PC-3 (cell line): ENCODE results near the gene TMEM167B. TPM values are rescaled to one million over a fixed set of nuclear protein-coding genes. Genes with fewer than 3 reads are reported as not detected.

Source experiments
- ATAC-seq: fragments of 200-7000 bp; cut with Tn5 transposase; 2 replicates; pipeline ENCODE4 v1.9.1; 2020; ENCODE audit warnings: mild to moderate bottlenecking, moderate library complexity
- BruUV-seq: library from RNA; stranded (reverse); fragments of 400-500 nt; replicated peaks from 2 replicates; lab custom pipeline; 2021; lab: Mats Ljungman, UMichigan
- CTCF ChIA-PET: fragments of 300-600 bp; sonication (Branson Sonifier 250); formaldehyde crosslinking; loops from one replicate; lab custom pipeline; 2022; ENCODE audit warnings: antibody characterized with exemption; lab: Charles Lee
- POLR2A ChIA-PET: fragments of 300-600 bp; sonication (Branson Sonifier 250); formaldehyde crosslinking; loops from one replicate; lab custom pipeline; 2022; ENCODE audit warnings: antibody characterized with exemption; ENCODE audit not compliant: unreplicated experiment; lab: Charles Lee
- DNase-seq: peaks from one replicate; pipeline ENCODE4 v3.0.0-alpha.2; 2015
- H2AFZ ChIP-seq: fragments of 300-600 bp; sonication (generic); 2 replicates; pipeline ENCODE4 v1.6.0; 2016; ENCODE audit warnings: antibody characterized with exemption, low read length
- H3F3A ChIP-seq: fragments of 300-600 bp; sonication (generic); one replicate; pipeline ENCODE4 v1.6.0; 2017; ENCODE audit warnings: antibody characterized with exemption, low read length, control low read depth, mild to moderate bottlenecking; ENCODE audit not compliant: unreplicated experiment
- H3K27ac ChIP-seq: fragments of 300-600 bp; sonication (generic); 2 replicates; pipeline ENCODE4 v1.5.1; 2016; ENCODE audit warnings: mild to moderate bottlenecking, low read length
- H3K27me3 ChIP-seq: fragments of 300-600 bp; sonication (generic); 2 replicates; pipeline ENCODE4 v1.6.1; 2016; ENCODE audit warnings: low read length, mixed read lengths
- H3K36me3 ChIP-seq: fragments of 300-600 bp; sonication (generic); 2 replicates; pipeline ENCODE4 v1.6.1; 2016; ENCODE audit warnings: low read depth, mixed run types, low read length, mixed read lengths
- H3K4me1 ChIP-seq: fragments of 300-600 bp; sonication (generic); 2 replicates; pipeline ENCODE4 v1.5.1; 2016; ENCODE audit warnings: low read length; ENCODE audit not compliant: insufficient read depth
- H3K4me2 ChIP-seq: fragments of 300-600 bp; sonication (generic); 2 replicates; pipeline ENCODE4 v1.6.0; 2016; ENCODE audit warnings: low read length
- H3K4me3 ChIP-seq: fragments of 300-600 bp; sonication (generic); 2 replicates; pipeline ENCODE4 v1.5.1; 2016; ENCODE audit warnings: mild to moderate bottlenecking, low read length, mixed read lengths
- H3K79me2 ChIP-seq: fragments of 300-600 bp; sonication (generic); 2 replicates; pipeline ENCODE4 v1.6.1; 2017; ENCODE audit warnings: low read length, mixed read lengths
- H3K9ac ChIP-seq: fragments of 300-600 bp; sonication (generic); 2 replicates; pipeline ENCODE4 v1.6.0; 2016; ENCODE audit warnings: mild to moderate bottlenecking, low read length
- H3K9me2 ChIP-seq: fragments of 300-600 bp; sonication (generic); replicated peaks from 2 replicates; pipeline ENCODE4 v1.6.1; 2016; ENCODE audit warnings: mixed run types, low read length, mixed read lengths
- H3K9me3 ChIP-seq: fragments of 300-600 bp; sonication (generic); 2 replicates; pipeline ENCODE4 v1.6.1; 2016; ENCODE audit warnings: low read length, mixed read lengths
- H4K20me1 ChIP-seq: fragments of 300-600 bp; sonication (generic); 2 replicates; pipeline ENCODE4 v1.6.1; 2016; ENCODE audit warnings: low read length, mixed read lengths
- EZH2 ChIP-seq: fragments of 300-600 bp; sonication (generic); IDR thresholded peaks from one replicate; pipeline ENCODE4 v1.6.1; 2017; ENCODE audit warnings: antibody characterized with exemption, mild to moderate bottlenecking, low read length; ENCODE audit not compliant: unreplicated experiment
- EZH2phosphoT487 ChIP-seq: fragments of 300-600 bp; sonication (generic); IDR thresholded peaks from 2 replicates; pipeline ENCODE4 v1.6.1; 2018; ENCODE audit warnings: mild to moderate bottlenecking, antibody characterized with exemption, low read length, borderline replicate concordance
- intact Hi-C: fragments of 100-400 bp; cut with micrococcal nuclease; formaldehyde crosslinking; loops from 2 replicates; pipeline ENCODE4 v1.9.0; 2023
- total RNA-seq: library from RNA; depleted of rRNA; stranded (reverse); fragments of >200 nt; gene quantifications from 2 replicates; pipeline ENCODE4 v1.2.3, GENCODE V29; 2014
- TF ChIP-seq, protein P1 (sequence below): fragments of 300-600 bp; sonication (generic); conservative IDR thresholded peaks from 2 replicates; pipeline ENCODE4 v1.5.1; 2017; ENCODE audit warnings: antibody characterized with exemption, low read depth, mild to moderate bottlenecking, low read length

TMEM167B gene
- total RNA-seq, 1 experiment from 2014 or later: 27.7 TPM

DNA sequence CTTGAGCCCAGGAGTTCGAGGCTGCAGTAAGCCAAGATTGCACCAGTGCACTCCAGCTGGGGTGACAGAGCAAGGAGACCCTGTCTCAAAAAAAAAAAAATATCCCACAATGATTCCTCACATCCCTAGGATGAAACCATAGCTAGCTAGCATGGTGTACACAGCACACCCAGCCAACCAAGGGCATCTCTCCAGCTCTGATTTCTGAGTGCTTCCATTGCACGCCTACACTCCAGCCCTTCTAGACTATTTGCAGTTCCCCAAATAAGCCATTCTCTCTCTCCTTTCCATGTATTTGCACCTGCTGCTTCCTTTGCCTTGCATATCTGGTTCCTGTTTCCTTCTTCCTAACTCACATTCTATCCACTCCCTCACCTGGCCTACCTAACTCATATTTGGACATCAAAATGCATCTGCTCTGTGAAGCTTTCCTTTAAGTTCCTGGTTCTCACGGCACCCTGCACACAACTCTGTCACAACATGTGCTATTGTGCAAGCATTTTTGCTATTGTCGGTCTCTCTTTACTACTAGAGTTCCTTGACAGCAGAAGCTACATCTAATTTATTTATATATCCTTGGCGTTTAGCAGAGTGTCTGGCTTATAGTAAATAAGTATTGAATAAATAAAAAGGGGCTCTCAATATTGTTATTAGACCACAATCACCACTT lies 21.0 kb downstream of the TMEM167B start:
- H3K27ac ChIP-seq: no peak overlapping the region
- POLR2A ChIA-PET: interaction anchor here (0.7 kb wide), 1 partner anchor 50 kb away, joined by 8 read pairs; no protein-coding TSS in a partner anchor
- H3K4me2 ChIP-seq: no peak overlapping the region
- no peaks in the 10 kb centered on the region for H3K79me2 ChIP-seq
- H4K20me1 ChIP-seq: no peaks in the 10 kb centered on the region
- CTCF ChIA-PET: interaction anchor here (0.5 to 1.4 kb wide), 4 partner anchors 11 to 390 kb away, joined by 3 to 14 read pairs (median 8); no protein-coding TSS in a partner anchor
- H3F3A ChIP-seq: no peaks in the 10 kb centered on the region
- BruUV-seq: no TSS peak
- H3K27me3 ChIP-seq: peaks cover 28% of the 10 kb centered on the region
- DNase-seq: no peak
- ATAC-seq: no peak
- intact Hi-C loops: loop anchor here (1.0 to 5.0 kb wide), 4 partner anchors 21 to 284 kb away; partner anchors contain the start of genes CLCC1 and TMEM167B
- H3K9me2 ChIP-seq: no peaks in the 10 kb centered on the region
- H3K36me3 ChIP-seq: no peaks in the 10 kb centered on the region
- TF ChIP-seq EZH2: no peak
- TF ChIP-seq, protein P1, sequence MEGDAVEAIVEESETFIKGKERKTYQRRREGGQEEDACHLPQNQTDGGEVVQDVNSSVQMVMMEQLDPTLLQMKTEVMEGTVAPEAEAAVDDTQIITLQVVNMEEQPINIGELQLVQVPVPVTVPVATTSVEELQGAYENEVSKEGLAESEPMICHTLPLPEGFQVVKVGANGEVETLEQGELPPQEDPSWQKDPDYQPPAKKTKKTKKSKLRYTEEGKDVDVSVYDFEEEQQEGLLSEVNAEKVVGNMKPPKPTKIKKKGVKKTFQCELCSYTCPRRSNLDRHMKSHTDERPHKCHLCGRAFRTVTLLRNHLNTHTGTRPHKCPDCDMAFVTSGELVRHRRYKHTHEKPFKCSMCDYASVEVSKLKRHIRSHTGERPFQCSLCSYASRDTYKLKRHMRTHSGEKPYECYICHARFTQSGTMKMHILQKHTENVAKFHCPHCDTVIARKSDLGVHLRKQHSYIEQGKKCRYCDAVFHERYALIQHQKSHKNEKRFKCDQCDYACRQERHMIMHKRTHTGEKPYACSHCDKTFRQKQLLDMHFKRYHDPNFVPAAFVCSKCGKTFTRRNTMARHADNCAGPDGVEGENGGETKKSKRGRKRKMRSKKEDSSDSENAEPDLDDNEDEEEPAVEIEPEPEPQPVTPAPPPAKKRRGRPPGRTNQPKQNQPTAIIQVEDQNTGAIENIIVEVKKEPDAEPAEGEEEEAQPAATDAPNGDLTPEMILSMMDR: no peak
- no peak for TF ChIP-seq EZH2phosphoT487
- no peaks in the 10 kb centered on the region for H3K9me3 ChIP-seq
- no peak overlapping the region for H3K4me3 ChIP-seq
- H2AFZ ChIP-seq: no peak overlapping the region
- peaks cover 8% of the 10 kb centered on the region; the same call in 1 of the 2 replicates for H3K4me1 ChIP-seq
- no peak overlapping the region for H3K9ac ChIP-seq

DNA sequence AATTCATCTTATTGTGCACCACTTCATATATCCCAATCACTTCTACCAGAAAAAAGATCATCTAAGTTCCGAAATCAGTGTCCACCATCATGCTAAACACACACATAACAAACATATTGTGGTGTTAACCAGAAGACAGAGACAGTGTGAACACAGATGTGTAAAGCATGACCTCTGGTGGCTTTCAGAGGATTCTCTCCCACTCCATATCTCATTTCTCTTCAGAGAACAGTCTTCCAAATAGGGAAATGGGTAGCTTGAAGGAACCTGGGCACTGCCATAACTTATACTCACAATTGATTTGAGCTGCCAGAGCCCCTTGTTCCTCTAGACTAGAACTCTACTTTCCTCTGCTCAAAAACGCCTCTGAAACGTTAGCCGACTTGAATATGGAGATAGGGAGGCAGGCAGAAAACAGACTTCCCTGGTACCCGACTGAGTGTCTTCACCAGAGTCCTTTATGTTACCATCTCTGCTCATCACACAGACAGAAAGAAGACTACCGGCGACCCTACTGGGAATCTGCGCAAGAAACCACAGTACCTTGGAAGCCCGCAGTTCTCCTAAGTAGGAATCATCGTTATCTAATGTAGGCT lies 21.6 kb downstream of the TMEM167B start:
- ChIA-PET CTCF (interaction anchor here (0.9 to 1.1 kb wide), 4 partner anchors 12 to 283 kb away, joined by 3 to 8 read pairs (median 4); no protein-coding TSS in a partner anchor), POLR2A (interaction anchor here (0.7 kb wide), 1 partner anchor 51 kb away, joined by 8 read pairs; no protein-coding TSS in a partner anchor)
- Histone ChIP-seq H4K20me1 (no peaks in the 10 kb centered on the region), H3F3A (no peaks in the 10 kb centered on the region), H2AFZ (peak overlapping the region; percentile 65), H3K9me3 (no peaks in the 10 kb centered on the region), H3K4me2 (peak overlapping the region; percentile 67), H3K4me3 (peak overlapping the region; percentile 38; the same call in 1 of the 2 replicates), H3K27me3 (peaks cover 28% of the 10 kb centered on the region), H3K27ac (no peak overlapping the region), H3K9ac (no peak overlapping the region), H3K79me2 (no peaks in the 10 kb centered on the region), H3K9me2 (no peaks in the 10 kb centered on the region), H3K36me3 (no peaks in the 10 kb centered on the region), H3K4me1 (peaks cover 8% of the 10 kb centered on the region; the same call in 1 of the 2 replicates)
- peak; percentile 70 for ATAC-seq
- no peak for TF ChIP-seq EZH2phosphoT487
- TF ChIP-seq, protein P1: peak; percentile 43
- no TSS peak for BruUV-seq
- peak; percentile 41 for DNase-seq
- intact Hi-C loops: loop anchor here (1.0 to 5.0 kb wide), 4 partner anchors 22 to 285 kb away; partner anchors contain the start of genes CLCC1 and TMEM167B
